HepG2 (cell line): ENCODE measurements around the gene ST6GALNAC3. TPM values are rescaled to one million over a fixed set of nuclear protein-coding genes. Genes with fewer than 3 reads are reported as not detected.

Experiments
- ATAC-seq: fragments of 200-7000 bp; cut with Tn5 transposase; 3 replicates; pipeline ENCODE4 v1.9.1; 2020; ENCODE audit warnings: mild to moderate bottlenecking, moderate library complexity
- BruUV-seq: library from RNA; stranded (reverse); fragments of 400-500 nt; replicated peaks from 2 replicates; lab custom pipeline; 2021; lab: Mats Ljungman, UMichigan
- CTCF ChIA-PET: fragments of 300-600 bp; formaldehyde crosslinking; extraction: SDS; loops from one replicate; lab custom pipeline; 2021; ENCODE audit warnings: low total read pairs, inconsistent platforms, low intra/inter-chr PET ratio; lab: Yijun Ruan, JAX
- POLR2A ChIA-PET: fragments of 350-600 bp; sonication (Branson Sonifier 250); formaldehyde crosslinking; loops from one replicate; lab custom pipeline; 2020; ENCODE audit warnings: antibody characterized with exemption, inconsistent platforms; lab: Yijun Ruan, JAX
- DNase-seq: peaks from one replicate; pipeline ENCODE4 v3.0.0-alpha.2; 2015; ENCODE audit warnings: low spot score
- FAIRE-seq: peaks from 3 replicates; lab custom pipeline; 2011; peaks lifted over from hg19 to GRCh38; lab: Jason Lieb, UNC
- H2AFZ ChIP-seq: one replicate; pipeline ENCODE4 v1.6.1; 2011; ENCODE audit warnings: low read length, inconsistent platforms
- H3K27ac ChIP-seq: fragments of 300-600 bp; 3 replicates; pipeline ENCODE4 v1.8.0; 2011; ENCODE audit warnings: mixed run types, mild to moderate bottlenecking, mixed read lengths, low read length, inconsistent platforms; ENCODE audit not compliant: insufficient read depth; ENCODE audit errors: extremely low read length
- H3K27me3 ChIP-seq, 2 experiments: fragments of 200-600 bp in 1 of 2; 2 replicates in 1 of 2; 3 replicates in 1 of 2; pipeline versions ENCODE4 v1.6.0 to v1.8.0; 2011; ENCODE audit warnings: low read length in 2 of 2, mild to moderate bottlenecking in 2 of 2, moderate library complexity in 2 of 2, inconsistent platforms in 1 of 2; ENCODE audit not compliant: insufficient read depth in 2 of 2, control insufficient read depth in 1 of 2
- H3K36me3 ChIP-seq, 2 experiments: fragments of 200-600 bp in 1 of 2; replicated peaks in 1 of 2; 2 replicates in 1 of 2; 3 replicates in 1 of 2; pipeline versions ENCODE4 v1.5.1 to v1.8.0; 2011; ENCODE audit warnings: low read length in 2 of 2, inconsistent platforms in 1 of 2; ENCODE audit not compliant: insufficient read depth in 2 of 2, control insufficient read depth in 1 of 2
- H3K4me1 ChIP-seq: 2 replicates; pipeline ENCODE4 v1.5.1; 2012; ENCODE audit warnings: low read length, inconsistent platforms; ENCODE audit not compliant: insufficient read depth
- H3K4me2 ChIP-seq: 2 replicates; pipeline ENCODE4 v1.6.0; 2011; ENCODE audit warnings: low read depth, low read length, inconsistent platforms
- H3K4me3 ChIP-seq, 3 experiments: fragments of 200-600 bp in 1 of 3; sonication (generic), shearing (Covaris generic) in 1 of 3; replicated peaks in 1 of 3; 2 replicates each; pipeline ENCODE4 v1.5.1; 2011 to 2016; ENCODE audit warnings: low read length in 3 of 3, inconsistent platforms in 2 of 3, low read depth in 2 of 3, mild to moderate bottlenecking in 2 of 3, control low read depth in 1 of 3, mixed read lengths in 1 of 3; ENCODE audit not compliant: insufficient read depth in 1 of 3
- H3K79me2 ChIP-seq: one replicate; pipeline ENCODE4 v1.6.1; 2011; ENCODE audit warnings: low read length, inconsistent platforms; ENCODE audit not compliant: insufficient read depth
- H3K9ac ChIP-seq: 2 replicates; pipeline ENCODE4 v1.6.0; 2011; ENCODE audit warnings: mild to moderate bottlenecking, low read depth, low read length, inconsistent platforms; ENCODE audit not compliant: insufficient read depth
- H3K9me3 ChIP-seq: 2 replicates; pipeline ENCODE4 v1.5.1; 2012; ENCODE audit warnings: mild to moderate bottlenecking, low read length
- H4K20me1 ChIP-seq: 2 replicates; pipeline ENCODE4 v1.6.0; 2011; ENCODE audit warnings: inconsistent platforms, mild to moderate bottlenecking, low read length, moderate library complexity; ENCODE audit not compliant: insufficient read depth
- ASH2L ChIP-seq: fragments of 300-600, 200-600 bp; sonication (generic); IDR thresholded peaks from 2 replicates; pipeline ENCODE4 v1.7.0; 2017; ENCODE audit warnings: low read depth, mild to moderate bottlenecking, moderate library complexity, mixed read lengths, low read length; ENCODE audit not compliant: insufficient read length
- DNMT3B ChIP-seq: conservative IDR thresholded peaks from 2 replicates; pipeline ENCODE4 v1.6.1; 2016; ENCODE audit warnings: missing biosample characterization, control low read depth
- HDAC2 ChIP-seq: sonication (generic); formaldehyde crosslinking; IDR thresholded peaks from 2 replicates; pipeline ENCODE4 v1.4.0; 2020; ENCODE audit warnings: missing genetic modification reagents
- KDM1A ChIP-seq: IDR thresholded peaks from 2 replicates; pipeline ENCODE4 v1.6.1; 2016; ENCODE audit warnings: missing compliant biosample characterization
- MED13 ChIP-seq: sonication (generic); formaldehyde crosslinking; IDR thresholded peaks from 2 replicates; pipeline ENCODE4 v1.5.0; 2020; ENCODE audit warnings: missing genetic modification reagents
- PRDM15 ChIP-seq: sonication (generic); formaldehyde crosslinking; IDR thresholded peaks from 2 replicates; pipeline ENCODE4 v1.4.0; 2020; ENCODE audit warnings: missing genetic modification reagents
- RBM22 ChIP-seq: fragments of 200-400 bp; formaldehyde crosslinking; optimal IDR thresholded peaks from 2 replicates; pipeline ENCODE3; 2017; ENCODE audit warnings: mild to moderate bottlenecking, low read length, moderate library complexity
- SMAD3 ChIP-seq: sonication (generic); formaldehyde crosslinking; IDR thresholded peaks from 2 replicates; pipeline ENCODE4 v1.4.0; 2020; ENCODE audit warnings: missing genetic modification reagents
- SRF ChIP-seq: IDR thresholded peaks from 2 replicates; pipeline ENCODE4 v1.6.1; 2011; ENCODE audit warnings: mild to moderate bottlenecking, low read depth, low read length, moderate library complexity
- TEAD3 ChIP-seq: optimal IDR thresholded peaks from 2 replicates; pipeline ENCODE3; 2016; ENCODE audit warnings: borderline replicate concordance
- ZBTB42 ChIP-seq: sonication (generic); formaldehyde crosslinking; IDR thresholded peaks from 2 replicates; pipeline ENCODE4 v1.5.0; 2020; ENCODE audit warnings: mild to moderate bottlenecking, missing genetic modification reagents
- ZFX ChIP-seq: sonication (generic); formaldehyde crosslinking; IDR thresholded peaks from 2 replicates; pipeline ENCODE4 v1.4.0; 2020; ENCODE audit warnings: mild to moderate bottlenecking, low read depth, missing genetic modification reagents, moderate library complexity
- ZNF414 ChIP-seq: sonication (generic); formaldehyde crosslinking; IDR thresholded peaks from 2 replicates; pipeline ENCODE4 v1.5.0; 2020; ENCODE audit warnings: missing genetic modification reagents
- ZNF598 ChIP-seq: sonication (generic); formaldehyde crosslinking; IDR thresholded peaks from 2 replicates; pipeline ENCODE4 v1.5.1; 2020; ENCODE audit warnings: mild to moderate bottlenecking, missing genetic modification reagents, borderline replicate concordance
- in situ Hi-C: cut with HindIII; loops from 2 replicates; pipeline ENCODE4 v1.10.0; 2017; ENCODE audit warnings: low pct_unique_long_range_greater_than_20kb; ENCODE audit not compliant: extremely low pct_ligation_motif_present
- intact Hi-C: fragments of 100-400 bp; cut with micrococcal nuclease; formaldehyde crosslinking; loops from one replicate; pipeline ENCODE4 v1.10.0; 2022; ENCODE audit not compliant: unreplicated experiment
- polyA plus RNA-seq, 8 experiments: library from polyadenylated mRNA; depleted of rRNA in 3 of 8; stranded (reverse) in 7 of 8; unstranded in 1 of 8; fragments of >200 nt; fragmentation: Illumina TruSeq in 4 of 8; extraction: Trizol in 4 of 8; gene quantifications; 2 replicates each; pipeline versions ENCODE4 v1.2.1 to v1.2.3, GENCODE V29; 2011 to 2016; ENCODE audit warnings: low read depth in 4 of 8, missing spikeins in 1 of 8, mixed read lengths in 1 of 8; ENCODE audit not compliant: insufficient read depth in 1 of 8
- total RNA-seq, 5 experiments: library from RNA; depleted of rRNA; stranded (reverse); fragments of >200 nt; fragmentation: Illumina TruSeq; extraction: Trizol; gene quantifications; 2 replicates each; pipeline ENCODE4 v1.2.3, GENCODE V29; 2016; ENCODE audit warnings: low read depth in 1 of 5

Gene ST6GALNAC3
- total and polyA plus RNA-seq, 2 of the 13 experiments (the other 11 are each of a cell fraction or from before 2014, with no cell fraction given), result not detected

GRCh38 chr1:76103034-76103433 lies 28.5 kb downstream of the ST6GALNAC3 start:
- H3K9me3 ChIP-seq, result no peaks in the 10 kb centered on the region
- no peaks in the 10 kb centered on the region for H3K4me1 ChIP-seq
- ATAC-seq (no peak), FAIRE-seq (no peak), DNase-seq (no peak)
- in situ Hi-C loops, result no loop called here
- no peak overlapping the region for H2AFZ ChIP-seq
- no peak for TF ChIP-seq SRF
- TF ChIP-seq ZBTB42 (CRISPR knock-in tag), result no peak
- no peak for TF ChIP-seq TEAD3 (CRISPR knock-in tag)
- no peak for TF ChIP-seq DNMT3B
- TF ChIP-seq ASH2L, result no peak
- TF ChIP-seq PRDM15 (CRISPR knock-in tag), result no peak
- no peak for TF ChIP-seq ZNF414
- TF ChIP-seq ZNF598 (CRISPR knock-in tag), result no peak
- TF ChIP-seq RBM22, result no peak
- TF ChIP-seq KDM1A (CRISPR knock-in tag), result no peak
- TF ChIP-seq SMAD3 (CRISPR knock-in tag), result no peak
- TF ChIP-seq MED13 (CRISPR knock-in tag), result no peak
- TF ChIP-seq ZFX (CRISPR knock-in tag), result no peak
- no peak for TF ChIP-seq HDAC2 (CRISPR knock-in tag)
- no peaks in the 10 kb centered on the region for H4K20me1 ChIP-seq
- ChIA-PET CTCF (no interaction called here), POLR2A (no interaction called here)
- no peak overlapping the region for H3K9ac ChIP-seq
- intact Hi-C loops, result no loop called here
- no peaks in the 10 kb centered on the region for H3K27me3 ChIP-seq
- no peaks in the 10 kb centered on the region for H3K36me3 ChIP-seq
- H3K79me2 ChIP-seq, result no peaks in the 10 kb centered on the region
- no TSS peak for BruUV-seq
- no peak overlapping the region for H3K27ac ChIP-seq
- H3K4me3 ChIP-seq, result no peak overlapping the region
- no peak overlapping the region for H3K4me2 ChIP-seq
